HG03442 (cell line): ENCODE results near the gene CACNA1B.

ENCODE experiments used
- ATAC-seq: cut with Tn5 transposase; IDR thresholded peaks from one replicate; pipeline ENCODE4 v1.9.1; 2021; ENCODE audit warnings: mild to moderate bottlenecking, moderate library complexity; ENCODE audit not compliant: unreplicated experiment

The CACNA1B gene

GRCh38 chr9:137918331-137919094 lies 40.9 kb downstream of the CACNA1B start:
- ATAC-seq: no peak

- ATAC-seq: no peak
Measured at GRCh38 chr9:137919095-137919465, 41.5 kb downstream of the CACNA1B start.

GRCh38 chr9:137919649-137920141 lies 42.1 kb downstream of the CACNA1B start:
- ATAC-seq: no peak

GRCh38 chr9:137920753-137921152 lies 43.2 kb downstream of the CACNA1B start:
- no peak for ATAC-seq

GRCh38 chr9:137924169-137924568 lies 46.6 kb downstream of the CACNA1B start:
- no peak for ATAC-seq

- no peak for ATAC-seq
Measured at GRCh38 chr9:137924761-137925369, 47.3 kb downstream of the CACNA1B start.

GRCh38 chr9:137943655-137944054 lies 66.1 kb downstream of the CACNA1B start:
- ATAC-seq: no peak

GRCh38 chr9:137945581-137945980 lies 68.0 kb downstream of the CACNA1B start:
- no peak for ATAC-seq

- no peak for ATAC-seq
Measured at GRCh38 chr9:137946993-137947392, 69.4 kb downstream of the CACNA1B start.

- no peak for ATAC-seq
Measured at GRCh38 chr9:137948642-137949041, 71.1 kb downstream of the CACNA1B start.

- no peak for ATAC-seq
Measured at GRCh38 chr9:137949260-137949659, 71.7 kb downstream of the CACNA1B start.

GRCh38 chr9:137951107-137951506 lies 73.5 kb downstream of the CACNA1B start:
- ATAC-seq: no peak

- no peak for ATAC-seq
Measured at GRCh38 chr9:137951597-137952490, 74.3 kb downstream of the CACNA1B start.

- ATAC-seq: no peak
Measured at GRCh38 chr9:137952976-137953666, 75.5 kb downstream of the CACNA1B start.

GRCh38 chr9:137953683-137954438 lies 76.3 kb downstream of the CACNA1B start:
- ATAC-seq: no peak

- ATAC-seq: no peak
Measured at GRCh38 chr9:137955224-137955570, 77.6 kb downstream of the CACNA1B start.

GRCh38 chr9:137955586-137955985 lies 78.0 kb downstream of the CACNA1B start:
- ATAC-seq: no peak

GRCh38 chr9:137956039-137956438 lies 78.5 kb downstream of the CACNA1B start:
- no peak for ATAC-seq

- ATAC-seq: no peak
Measured at GRCh38 chr9:137956688-137957385, 79.3 kb downstream of the CACNA1B start.
